Astrocyte (in vitro differentiated cells and primary cell): ENCODE results near the gene CYP2B6. TPM values are rescaled to one million over a fixed set of nuclear protein-coding genes. Genes with fewer than 3 reads are reported as not detected.

Experiments
- DNase-seq: peaks from one replicate; pipeline ENCODE4 v3.0.0-alpha.2; 2010; ENCODE audit warnings: low read depth
- FAIRE-seq: peaks from 2 replicates; lab custom pipeline; 2011; peaks lifted over from hg19 to GRCh38; lab: Jason Lieb, UNC
- H2AFZ ChIP-seq: 2 replicates; pipeline ENCODE4 v1.6.0; 2012; ENCODE audit warnings: low read depth, low read length, inconsistent platforms
- H3K27ac ChIP-seq: 2 replicates; pipeline ENCODE4 v1.5.1; 2011; ENCODE audit warnings: low read depth, low read length, inconsistent platforms
- H3K27me3 ChIP-seq: 2 replicates; pipeline ENCODE4 v1.6.0; 2011; ENCODE audit warnings: low read length, inconsistent platforms; ENCODE audit not compliant: insufficient read depth
- H3K36me3 ChIP-seq: 2 replicates; pipeline ENCODE4 v1.5.1; 2011; ENCODE audit warnings: low read length, inconsistent platforms; ENCODE audit not compliant: insufficient read depth
- H3K4me1 ChIP-seq: 2 replicates; pipeline ENCODE4 v1.5.1; 2011; ENCODE audit warnings: low read length, inconsistent platforms; ENCODE audit not compliant: insufficient read depth
- H3K4me2 ChIP-seq: 2 replicates; pipeline ENCODE4 v1.6.0; 2012; ENCODE audit warnings: low read length, inconsistent platforms
- H3K4me3 ChIP-seq: 2 replicates; pipeline ENCODE4 v1.5.1; 2011; ENCODE audit warnings: low read depth, mild to moderate bottlenecking, low read length, inconsistent platforms; ENCODE audit not compliant: insufficient read depth
- H3K79me2 ChIP-seq: 2 replicates; pipeline ENCODE4 v1.6.0; 2012; ENCODE audit warnings: mild to moderate bottlenecking, low read length, inconsistent platforms; ENCODE audit not compliant: insufficient read depth
- H3K9ac ChIP-seq: 2 replicates; pipeline ENCODE4 v1.6.0; 2012; ENCODE audit warnings: mild to moderate bottlenecking, low read length, inconsistent platforms
- H3K9me3 ChIP-seq: 2 replicates; pipeline ENCODE4 v1.5.1; 2012; ENCODE audit warnings: low read depth, mild to moderate bottlenecking, low read length, inconsistent platforms; ENCODE audit not compliant: insufficient read depth
- H4K20me1 ChIP-seq: 2 replicates; pipeline ENCODE4 v1.6.0; 2012; ENCODE audit warnings: low read length, inconsistent platforms; ENCODE audit not compliant: insufficient read depth
- H3K27ac Mint-ChIP-seq: one replicate; pipeline ENCODE4 v1.8.0; 2021; ENCODE audit warnings: mild to moderate bottlenecking, mixed read lengths; ENCODE audit not compliant: unreplicated experiment
- H3K27me3 Mint-ChIP-seq: one replicate; pipeline ENCODE4 v1.8.0; 2021; ENCODE audit warnings: low read depth, mixed read lengths; ENCODE audit not compliant: unreplicated experiment
- H3K36me3 Mint-ChIP-seq: one replicate; pipeline ENCODE4 v1.8.0; 2021; ENCODE audit warnings: low read depth, mixed read lengths; ENCODE audit not compliant: unreplicated experiment
- H3K4me1 Mint-ChIP-seq: one replicate; pipeline ENCODE4 v1.8.0; 2021; ENCODE audit warnings: low read depth, mixed read lengths; ENCODE audit not compliant: unreplicated experiment
- H3K4me3 Mint-ChIP-seq: one replicate; pipeline ENCODE4 v1.8.0; 2021; ENCODE audit warnings: mild to moderate bottlenecking, moderate library complexity, mixed read lengths; ENCODE audit not compliant: unreplicated experiment
- H3K9me3 Mint-ChIP-seq: one replicate; pipeline ENCODE4 v1.8.0; 2021; ENCODE audit warnings: mild to moderate bottlenecking, mixed read lengths; ENCODE audit not compliant: unreplicated experiment
- CTCF ChIP-seq: IDR thresholded peaks from 2 replicates; pipeline ENCODE4 v1.5.1; 2011; ENCODE audit warnings: low read depth, mild to moderate bottlenecking, inconsistent platforms, low read length, moderate library complexity; ENCODE audit not compliant: insufficient read depth
- EZH2 ChIP-seq: IDR thresholded peaks from 2 replicates; pipeline ENCODE4 v1.6.1; 2012; ENCODE audit warnings: mild to moderate bottlenecking, low read length, inconsistent platforms; ENCODE audit not compliant: insufficient read depth
- total RNA-seq: library from RNA; stranded (reverse); gene quantifications from 2 replicates; pipeline ENCODE4 v1.2.1, GENCODE V29; 2021

Gene CYP2B6
- total RNA-seq, 1 donor from 2014 or later = not detected

- Histone ChIP-seq H3K27ac (no peak overlapping the region), H3K4me1 (no peaks in the 10 kb centered on the region), H4K20me1 (no peaks in the 10 kb centered on the region), H3K36me3 (no peaks in the 10 kb centered on the region), H2AFZ (no peak overlapping the region), H3K9me3 (no peaks in the 10 kb centered on the region), H3K79me2 (no peaks in the 10 kb centered on the region), H3K4me3 (no peak overlapping the region), H3K27me3 (no peaks in the 10 kb centered on the region), H3K4me2 (no peak overlapping the region), H3K9ac (no peak overlapping the region)
- Mint-ChIP-seq H3K4me1 (no peaks in the 10 kb centered on the region), H3K9me3 (peaks cover 16% of the 10 kb centered on the region), H3K4me3 (no peak overlapping the region), H3K27me3 (peaks cover 24% of the 10 kb centered on the region), H3K36me3 (peaks cover 2% of the 10 kb centered on the region), H3K27ac (no peak overlapping the region)
- DNase-seq (no peak), FAIRE-seq (no peak)
- TF ChIP-seq EZH2 (no peak), CTCF (no peak)
Observed at GRCh38 chr19:40947114-40947513, 44.0 kb upstream of the CYP2B6 start.

- H2AFZ ChIP-seq = no peak overlapping the region
- Mint-ChIP-seq H3K4me1 (no peaks in the 10 kb centered on the region), H3K9me3 (peaks cover 16% of the 10 kb centered on the region), H3K4me3 (no peak overlapping the region), H3K27me3 (peaks cover 24% of the 10 kb centered on the region), H3K36me3 (peaks cover 2% of the 10 kb centered on the region), H3K27ac (no peak overlapping the region)
- H3K9me3 ChIP-seq = no peaks in the 10 kb centered on the region
- no peak overlapping the region for H3K9ac ChIP-seq
- no peaks in the 10 kb centered on the region for H3K4me1 ChIP-seq
- TF ChIP-seq EZH2 (no peak), CTCF (no peak)
- no peak overlapping the region for H3K4me2 ChIP-seq
- H3K27me3 ChIP-seq = no peaks in the 10 kb centered on the region
- H3K27ac ChIP-seq = no peak overlapping the region
- DNase-seq (no peak), FAIRE-seq (no peak)
- no peak overlapping the region for H3K4me3 ChIP-seq
- no peaks in the 10 kb centered on the region for H3K36me3 ChIP-seq
- no peaks in the 10 kb centered on the region for H4K20me1 ChIP-seq
- H3K79me2 ChIP-seq = no peaks in the 10 kb centered on the region
Observed at GRCh38 chr19:40947573-40947972, 43.5 kb upstream of the CYP2B6 start.

- Histone ChIP-seq H3K27me3 (no peaks in the 10 kb centered on the region), H3K9me3 (peaks cover 6% of the 10 kb centered on the region), H3K79me2 (no peaks in the 10 kb centered on the region), H3K4me3 (no peak overlapping the region), H3K36me3 (no peaks in the 10 kb centered on the region), H2AFZ (no peak overlapping the region), H3K4me1 (no peaks in the 10 kb centered on the region), H3K9ac (no peak overlapping the region), H3K27ac (no peak overlapping the region), H4K20me1 (no peaks in the 10 kb centered on the region), H3K4me2 (no peak overlapping the region)
- Mint-ChIP-seq H3K4me3 (no peak overlapping the region), H3K36me3 (peaks cover 2% of the 10 kb centered on the region), H3K9me3 (peaks cover 18% of the 10 kb centered on the region), H3K27ac (no peak overlapping the region), H3K4me1 (no peaks in the 10 kb centered on the region), H3K27me3 (peaks cover 24% of the 10 kb centered on the region)
- FAIRE-seq (no peak), DNase-seq (no peak)
- no peak for TF ChIP-seq EZH2
Observed at GRCh38 chr19:40948580-40949299, 42.3 kb upstream of the CYP2B6 start.
